Occipital lobe (tissue), 2 donors: ENCODE results near the gene SLC49A3. TPM values are rescaled to one million over a fixed set of nuclear protein-coding genes. Genes with fewer than 3 reads are reported as not detected.
"Not testable (repeated sequence)": the region's sequence is repeated elsewhere in the genome, so short reads cannot be mapped to it uniquely, and the experiment has no call there.

Source experiments
- DNase-seq: peaks from one replicate; lab custom pipeline; 2025; lab: John Stamatoyannopoulos, UW
- total RNA-seq: library from RNA; depleted of rRNA; stranded (reverse); fragments of >200 nt; gene quantifications from one replicate; pipeline ENCODE4 v1.2.3, GENCODE V29; 2014

The SLC49A3 gene
- total RNA-seq, 1 donor from 2014 or later = 0.62 TPM

DNA sequence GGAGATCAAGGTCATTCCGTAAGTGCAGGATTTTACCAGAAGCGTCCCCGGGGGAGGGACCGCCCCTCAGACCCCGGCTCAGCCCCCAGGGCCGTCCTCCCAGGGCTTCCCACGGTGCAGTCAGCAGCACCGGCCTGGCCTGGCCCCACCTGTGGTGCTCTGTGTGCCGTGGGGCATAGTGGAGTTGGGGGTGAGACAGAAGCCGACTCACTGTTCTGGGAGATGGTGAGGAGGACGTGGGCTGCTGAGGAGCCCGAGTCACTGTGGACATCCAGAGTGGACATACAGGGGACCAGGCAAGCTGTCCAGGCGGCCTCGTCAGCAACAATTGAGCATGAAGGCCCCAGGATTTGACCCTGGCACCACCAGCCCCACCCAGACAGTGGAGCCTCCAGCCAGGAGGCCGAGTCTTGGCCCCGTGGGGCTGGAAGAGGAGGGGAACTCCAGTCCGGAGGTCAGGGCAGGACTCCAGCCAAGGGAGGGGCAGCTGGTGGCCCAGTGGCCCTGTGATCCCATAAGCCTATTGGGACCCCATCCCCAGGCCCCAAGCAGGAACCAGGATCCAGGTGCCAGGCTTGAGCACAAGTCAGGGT, 34.0 kb downstream of the SLC49A3 start:
- no peak for DNase-seq

DNA sequence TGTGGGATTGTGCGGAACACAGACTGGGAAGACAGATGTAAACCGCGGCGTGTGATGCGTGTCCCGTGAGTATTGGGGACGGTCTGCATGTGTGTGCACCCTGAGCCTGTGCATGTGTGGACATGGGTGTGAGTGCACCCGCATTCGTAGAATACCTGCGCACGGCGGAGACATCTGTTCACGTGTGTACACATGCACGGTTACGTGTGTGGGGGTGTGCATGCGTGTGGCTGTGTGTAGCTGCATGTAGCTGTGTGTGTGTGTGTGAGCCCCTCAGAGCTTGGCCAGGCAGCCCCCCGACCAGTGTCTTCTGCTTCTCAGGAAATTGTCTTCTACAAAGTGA, 34.5 kb downstream of the SLC49A3 start:
- DNase-seq = no peak

DNA sequence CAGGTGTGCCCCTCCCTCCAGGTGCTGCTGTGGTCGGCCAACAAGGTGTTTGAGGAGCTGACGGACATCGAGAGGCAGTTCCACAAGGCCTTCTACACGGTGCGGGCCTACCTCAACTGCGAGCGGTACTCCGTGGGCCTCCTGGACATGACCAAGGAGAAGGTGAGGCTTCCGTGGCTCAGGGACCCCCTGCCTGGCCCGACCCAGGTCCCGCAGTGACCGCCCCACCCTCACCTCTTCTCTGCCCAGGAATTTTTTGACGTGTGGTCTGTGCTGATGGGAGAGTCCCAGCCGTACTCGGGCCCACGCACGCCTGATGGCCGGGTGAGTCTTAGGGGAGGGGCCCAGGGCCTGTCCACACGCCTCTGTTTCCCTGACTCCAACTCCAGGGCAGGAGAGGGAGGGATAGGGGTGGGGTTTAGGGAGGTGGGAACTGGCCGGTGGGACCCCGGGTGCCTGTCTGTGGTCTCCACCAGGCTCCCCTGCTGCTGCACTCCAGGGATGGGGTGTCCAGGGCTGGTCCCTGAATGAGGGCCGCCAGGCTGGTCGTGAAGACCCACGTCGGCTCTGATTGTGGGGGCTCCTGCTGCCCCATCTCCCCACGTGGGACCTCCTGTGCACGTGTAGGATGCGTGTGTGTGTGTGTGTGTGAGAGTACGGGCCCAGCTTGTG, 35.0 kb downstream of the SLC49A3 start:
- DNase-seq = no peak

DNA sequence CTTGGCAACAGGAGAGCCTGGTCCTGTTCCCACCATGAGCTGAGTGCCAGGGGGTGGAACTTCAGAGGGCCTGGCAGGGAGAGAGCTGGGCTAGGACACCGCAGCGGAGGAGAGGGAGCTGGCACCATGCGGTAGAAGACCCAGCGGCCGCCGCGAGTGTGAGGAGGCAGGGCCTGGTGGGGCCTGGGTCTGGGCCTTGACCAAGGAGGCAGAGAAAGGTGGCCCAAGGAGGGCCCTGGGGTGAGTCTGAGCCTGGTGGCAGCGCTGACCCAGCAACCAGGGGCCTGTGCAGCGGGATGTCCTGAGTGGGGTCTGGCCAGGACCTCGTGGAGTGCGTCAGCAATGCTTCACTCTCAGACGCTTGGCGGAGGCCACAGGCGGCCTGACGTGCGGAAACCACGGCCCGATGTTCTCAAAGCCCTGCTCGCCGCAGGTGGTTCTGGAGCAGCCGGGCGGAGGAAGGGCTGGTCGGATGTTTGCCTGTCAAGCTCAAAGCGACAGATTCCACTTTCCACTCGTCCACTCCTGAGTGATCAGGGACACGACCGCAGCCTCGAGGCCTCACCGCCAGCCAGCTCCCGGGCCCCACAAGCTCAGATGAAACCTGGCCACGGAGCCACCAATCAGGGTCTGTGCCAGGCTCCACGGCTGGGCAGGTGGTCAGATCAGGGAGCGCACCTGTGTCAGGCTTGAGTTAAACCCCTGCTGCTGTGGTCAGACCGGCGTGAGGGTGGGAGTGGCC, 35.7 kb downstream of the SLC49A3 start:
- DNase-seq = no peak

DNA sequence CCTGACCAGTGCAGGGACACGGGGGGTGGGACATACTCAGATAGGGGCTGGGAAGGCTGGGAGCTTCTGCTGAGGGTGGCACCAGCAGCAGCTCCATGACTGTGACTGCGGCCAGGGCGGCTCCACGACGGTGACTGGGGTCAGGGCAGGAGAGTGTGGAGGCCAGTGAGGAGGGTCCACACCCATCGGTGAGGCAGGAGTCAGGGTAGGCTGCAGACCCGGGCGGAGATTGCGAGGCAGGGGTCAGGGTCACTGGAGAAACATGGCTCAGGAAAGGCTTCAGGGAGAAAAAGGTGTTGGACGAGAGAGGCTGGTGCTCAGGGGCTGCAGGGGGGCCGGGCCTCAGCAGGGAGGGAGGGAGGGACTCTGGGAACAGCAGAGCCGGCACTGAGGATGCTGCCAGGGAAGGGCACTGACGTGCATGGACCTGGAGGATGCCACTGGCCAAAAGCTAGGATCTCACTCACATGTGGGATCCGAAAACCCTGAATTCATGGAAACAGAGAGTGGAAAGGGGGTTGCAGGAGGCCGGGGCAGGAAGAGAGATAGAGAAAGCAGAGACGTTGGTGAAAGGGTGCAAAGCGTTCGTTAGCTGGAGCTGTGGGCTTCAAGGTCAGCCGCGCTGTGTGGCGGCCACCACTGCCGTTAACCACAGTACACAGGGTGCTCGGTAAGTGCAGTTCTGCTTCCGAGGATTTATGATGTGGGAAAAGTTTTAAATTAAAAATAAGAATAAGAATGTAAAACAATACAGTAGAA, 36.9 kb downstream of the SLC49A3 start:
- DNase-seq = no peak

DNA sequence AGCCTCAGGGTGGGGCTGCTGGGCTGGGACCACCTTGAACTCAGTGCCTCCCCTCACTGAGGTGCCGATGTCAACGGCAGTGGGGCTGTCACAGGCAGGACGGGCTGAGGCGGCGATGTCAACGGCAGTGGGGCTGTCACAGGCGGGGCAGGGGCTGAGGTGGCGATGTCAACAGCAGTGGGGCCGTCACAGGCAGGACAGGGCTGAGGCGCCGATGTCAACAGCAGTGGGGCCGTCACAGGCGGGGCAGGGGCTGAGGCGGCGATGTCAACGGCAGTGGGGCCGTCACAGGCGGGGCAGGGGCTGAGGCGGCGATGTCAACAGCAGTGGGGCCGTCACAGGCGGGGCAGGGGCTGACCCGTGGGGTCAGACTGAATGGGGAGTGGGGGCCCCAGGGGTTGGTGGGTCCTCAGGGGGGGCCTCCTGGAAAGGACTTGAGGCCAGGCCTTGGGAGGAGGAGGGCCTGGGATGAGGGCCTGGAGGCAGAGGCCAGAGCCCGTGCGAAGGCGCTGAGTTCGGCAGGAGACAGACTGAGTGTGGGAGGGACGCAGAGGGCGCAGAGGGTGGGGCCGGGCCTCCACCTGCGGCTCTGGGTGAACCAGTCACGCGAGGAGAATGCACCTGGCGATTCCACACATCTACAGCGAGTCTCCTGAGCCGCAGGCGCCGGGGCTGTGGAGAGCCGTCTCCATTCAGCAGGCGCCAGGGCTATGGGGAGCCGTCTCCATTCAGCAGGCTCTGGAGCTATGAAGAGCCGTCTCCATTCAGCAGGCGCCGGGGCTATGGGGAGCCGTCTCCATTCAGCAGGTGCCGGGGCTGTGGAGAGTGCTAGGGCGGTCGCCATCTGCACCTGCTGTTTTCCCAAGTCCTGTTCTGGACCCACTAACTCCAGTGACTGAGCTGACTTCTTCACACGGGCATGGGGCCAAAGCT, 37.7 kb downstream of the SLC49A3 start:
- DNase-seq = peak; percentile 42

DNA sequence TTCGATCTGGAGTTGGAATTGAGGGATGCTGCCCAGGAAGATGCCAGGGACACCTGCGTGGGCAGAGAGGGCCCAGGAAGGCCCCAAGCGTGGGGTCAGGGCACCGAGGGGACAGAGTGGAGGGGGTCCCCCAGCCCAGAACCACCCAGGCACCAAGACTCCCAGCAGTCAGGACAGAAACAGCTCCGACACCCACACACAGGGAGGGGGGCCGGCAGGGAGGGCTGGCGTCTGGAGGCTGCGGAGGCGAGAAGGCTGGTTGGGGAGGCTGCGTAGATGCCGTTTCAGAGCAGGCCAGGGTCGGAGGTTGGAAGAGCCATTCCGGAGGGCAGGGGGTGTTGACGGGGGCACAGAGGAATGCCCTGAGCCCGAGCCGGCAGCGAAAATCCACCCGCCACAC, 38.5 kb downstream of the SLC49A3 start:
- DNase-seq = no peak

DNA sequence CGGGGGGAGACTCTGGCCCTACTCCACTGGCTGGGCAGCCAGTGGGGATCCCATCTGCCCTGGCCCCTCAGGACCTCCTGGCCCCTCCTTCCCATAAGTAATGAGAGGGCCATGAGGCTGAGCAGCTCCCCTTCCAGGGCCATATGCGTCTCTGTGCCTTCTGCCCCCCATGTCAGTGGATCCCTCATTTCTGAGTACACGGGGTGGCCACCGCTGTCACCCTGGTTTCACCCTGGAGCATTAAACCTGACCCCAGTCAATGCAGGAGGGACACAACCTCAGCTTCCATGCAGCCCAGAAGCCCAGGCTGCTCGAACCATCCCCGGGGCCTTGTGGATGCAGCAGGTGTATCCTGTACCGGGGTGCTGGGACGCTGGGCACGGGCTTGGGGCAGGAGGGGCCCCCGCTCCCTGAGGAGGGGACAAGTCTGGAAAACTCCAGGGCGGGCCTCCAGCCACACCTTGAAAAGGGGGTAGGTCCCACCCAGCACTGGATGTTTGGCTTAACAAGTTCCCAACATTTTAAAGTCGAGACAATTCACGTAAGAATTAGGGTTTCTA, 39.1 kb downstream of the SLC49A3 start:
- no peak for DNase-seq

DNA sequence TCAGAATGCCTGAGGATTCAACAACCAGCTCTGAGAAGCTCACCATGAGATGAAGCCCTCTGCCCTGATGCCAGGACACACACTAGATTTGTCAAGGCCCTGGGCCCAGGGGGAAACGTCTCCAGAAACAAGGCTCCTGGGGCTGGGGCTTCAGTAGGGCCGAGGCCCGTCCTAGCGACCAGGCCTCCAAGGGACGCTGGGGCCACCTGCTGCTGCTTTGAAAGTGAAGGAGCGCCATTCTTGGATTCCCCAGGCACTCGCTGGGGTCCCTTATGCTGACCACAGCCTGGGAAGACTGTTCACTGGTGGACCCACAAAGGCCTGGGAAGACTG, 39.7 kb downstream of the SLC49A3 start:
- no peak for DNase-seq

DNA sequence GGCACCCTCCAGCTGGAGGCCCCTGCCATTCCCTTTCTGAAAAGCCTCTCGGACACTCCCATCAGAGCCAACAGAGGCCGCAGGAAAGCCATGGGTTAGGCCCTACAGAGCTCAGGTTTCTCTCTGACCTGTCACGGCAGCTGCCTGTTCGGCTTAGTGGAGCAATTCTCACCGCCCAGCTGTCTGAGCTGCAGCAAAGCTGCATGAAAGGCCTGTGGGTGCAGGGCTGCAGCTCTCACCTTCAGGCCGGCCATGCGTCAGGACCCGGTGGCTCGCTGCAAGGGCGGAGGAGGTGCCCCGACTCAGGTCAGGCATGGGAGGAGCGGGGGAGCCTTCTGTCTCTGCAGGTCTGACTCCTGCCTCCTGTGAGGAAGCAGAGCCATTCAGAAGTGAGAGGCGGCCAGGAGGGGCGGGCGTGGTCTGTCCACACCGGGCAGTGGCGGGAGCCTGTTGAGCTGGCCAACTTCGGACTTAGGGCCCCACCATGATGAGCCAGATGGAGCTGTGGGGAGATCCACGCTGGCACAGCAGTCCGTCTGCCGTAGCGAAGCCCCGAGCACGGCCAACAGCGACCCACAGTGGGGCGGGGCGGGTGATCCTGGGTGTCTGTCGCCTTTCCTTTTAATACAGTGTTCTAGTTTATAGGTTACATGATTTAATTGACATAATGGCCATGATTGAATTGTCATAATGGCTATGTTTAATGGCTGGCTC, 40.2 kb downstream of the SLC49A3 start:
- DNase-seq = no peak

DNA sequence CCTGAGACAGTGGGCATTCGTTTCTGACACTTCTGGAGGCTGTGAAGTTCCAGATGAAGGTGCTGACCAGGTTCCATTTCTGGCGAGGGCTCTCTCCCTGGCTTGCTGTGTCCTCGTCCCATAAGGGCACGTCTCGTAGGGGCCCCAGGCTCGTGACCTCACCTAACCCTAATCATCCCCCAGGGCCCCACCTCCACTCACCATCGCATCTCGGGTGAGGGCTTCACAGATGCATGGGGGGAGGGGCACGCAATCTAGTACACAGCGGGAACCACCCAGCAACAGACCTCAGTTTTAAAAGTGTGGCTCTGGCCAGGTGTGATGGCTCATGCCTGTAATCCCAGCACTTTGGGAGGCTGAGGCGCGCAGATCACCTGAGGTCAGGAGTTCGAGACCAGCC, 41.5 kb downstream of the SLC49A3 start:
- no peak for DNase-seq

DNA sequence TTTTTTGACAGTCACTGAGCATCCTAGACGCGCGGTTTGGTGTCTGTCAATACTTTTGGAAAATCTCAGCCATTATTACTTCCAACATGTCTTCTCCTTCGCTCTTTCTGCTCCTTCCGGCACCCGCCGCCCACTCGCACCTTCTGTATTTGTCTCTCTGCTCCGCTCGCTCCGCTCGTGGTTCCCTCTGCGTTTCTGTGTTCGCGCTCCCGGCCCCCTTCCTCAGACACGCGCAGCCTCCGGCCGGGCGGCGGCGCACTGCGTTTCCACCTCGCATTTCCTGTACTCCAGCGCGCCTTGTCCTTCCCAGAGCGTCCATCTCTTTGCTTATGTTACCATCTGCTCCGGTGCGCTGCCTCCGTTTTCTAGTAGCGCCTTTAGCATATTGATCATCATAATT, 42.5 kb downstream of the SLC49A3 start:
- DNase-seq = no peak

DNA sequence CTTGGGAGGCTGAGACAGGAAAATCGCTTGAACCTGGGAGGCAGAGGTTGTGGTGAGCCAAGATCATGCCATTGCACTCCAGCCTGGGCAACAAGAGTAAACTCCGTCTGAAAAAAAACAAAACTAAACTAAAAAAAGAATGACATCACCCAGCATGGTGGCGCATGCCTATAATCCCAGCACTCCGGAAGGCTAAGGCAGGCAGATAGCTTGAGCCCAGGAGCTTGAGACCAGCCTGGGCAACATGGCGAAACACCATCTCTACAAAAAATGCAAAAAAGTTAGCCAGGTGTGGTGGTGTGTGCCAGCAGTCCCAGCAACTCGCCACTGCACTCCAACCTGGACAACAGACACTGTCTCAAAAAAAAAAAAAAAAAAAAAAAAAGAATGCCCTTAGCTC, 46.6 kb downstream of the SLC49A3 start:
- DNase-seq = not testable (repeated sequence)

DNA sequence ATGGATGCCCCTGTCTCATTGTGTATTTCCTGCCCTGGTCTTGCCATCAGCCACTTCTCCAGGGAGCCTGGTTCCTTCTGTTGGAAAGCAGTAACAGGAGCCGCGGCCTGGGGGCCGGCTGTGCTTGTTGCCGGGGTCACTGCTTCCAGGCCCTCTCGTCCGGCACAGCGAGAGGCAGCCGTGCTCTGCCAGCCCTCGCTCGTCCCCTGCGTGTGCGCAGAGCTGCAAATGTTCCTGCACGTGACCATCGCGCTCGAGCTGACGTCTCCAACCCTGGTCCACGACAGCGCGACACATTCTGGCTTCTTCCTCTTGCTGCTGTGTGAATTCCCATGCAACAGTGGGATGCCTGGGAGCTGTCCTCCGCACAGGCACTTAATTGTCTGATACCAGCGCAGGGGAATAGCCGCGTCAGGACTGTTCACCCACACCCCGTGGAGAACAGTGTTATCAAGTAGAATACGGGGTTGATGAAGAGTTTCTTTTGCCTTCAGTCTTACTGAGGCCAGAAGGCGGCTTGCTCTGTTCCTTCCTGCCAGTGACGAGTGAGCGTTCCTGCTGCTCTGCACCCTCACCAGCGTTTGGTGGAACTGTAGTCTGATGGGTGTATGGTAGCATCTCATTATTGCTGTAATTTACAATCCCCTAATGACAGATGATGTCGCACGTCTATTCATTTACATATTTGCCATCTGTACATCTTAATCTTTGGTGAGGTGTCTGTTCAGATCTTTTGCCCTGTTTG, 51.2 kb downstream of the SLC49A3 start:
- no peak for DNase-seq

DNA sequence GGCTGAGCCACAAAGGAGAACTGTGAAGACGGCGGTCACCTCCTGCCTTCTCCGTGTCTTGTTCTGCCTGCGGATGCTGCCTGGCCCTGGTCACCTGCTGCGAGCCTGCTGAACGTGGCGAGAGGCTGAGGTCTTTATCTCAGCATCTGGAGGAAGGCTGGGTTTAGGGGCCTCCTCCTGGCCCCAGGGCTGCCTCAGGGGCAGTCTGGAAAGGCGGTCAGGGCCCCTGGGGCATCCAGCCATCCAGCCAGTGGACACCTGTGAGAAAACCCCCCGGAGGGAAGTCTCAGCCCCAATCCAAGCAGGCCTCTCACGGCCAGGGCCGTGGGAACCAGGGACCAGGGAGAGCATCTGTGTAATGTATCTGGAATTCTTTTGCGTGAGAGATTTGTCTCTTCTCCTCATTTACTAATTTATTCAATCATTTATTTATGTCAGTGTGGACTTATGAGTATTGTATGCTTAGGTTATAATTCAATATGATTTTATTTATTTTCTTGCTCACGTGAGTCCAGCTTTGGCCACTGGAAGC, 52.3 kb downstream of the SLC49A3 start:
- DNase-seq = no peak

DNA sequence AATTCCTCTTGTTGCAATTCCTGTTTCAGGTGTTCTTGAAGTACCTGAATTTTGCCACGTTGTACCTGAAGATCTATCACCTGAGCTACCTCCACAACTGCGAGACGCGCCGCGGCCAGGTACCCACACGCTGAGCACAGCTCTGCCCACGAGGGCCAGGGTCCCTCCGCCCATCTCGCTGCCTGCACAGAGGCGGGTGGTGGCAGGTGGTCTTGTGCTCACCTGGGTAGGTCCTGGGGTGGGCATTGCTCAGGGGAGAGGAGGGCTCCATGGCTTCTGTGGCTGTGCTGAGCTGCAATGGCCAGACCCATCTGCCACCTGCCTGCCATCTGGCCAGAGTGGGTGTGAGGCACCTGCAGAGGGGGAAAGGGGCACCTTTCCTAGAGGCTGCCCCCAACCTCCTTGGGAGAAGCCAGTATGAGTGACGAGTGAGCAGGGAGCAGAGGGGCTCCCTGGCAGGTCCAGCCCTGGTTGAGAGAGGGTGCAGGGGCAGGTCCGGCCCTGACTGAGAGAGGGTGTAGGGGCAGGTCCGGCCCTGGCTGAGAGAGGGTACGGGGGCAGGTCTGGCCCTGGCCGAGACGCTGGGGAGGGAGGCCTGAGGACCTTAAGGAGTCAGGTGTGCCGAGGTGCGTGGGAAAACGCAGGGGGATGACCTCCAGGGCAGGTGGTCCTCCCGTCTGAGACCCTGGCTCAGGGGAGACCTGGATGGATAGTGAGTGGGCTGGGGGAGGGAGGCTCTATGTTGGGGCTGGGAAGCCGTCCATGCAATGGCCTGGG, 52.9 kb downstream of the SLC49A3 start:
- no peak for DNase-seq

DNA sequence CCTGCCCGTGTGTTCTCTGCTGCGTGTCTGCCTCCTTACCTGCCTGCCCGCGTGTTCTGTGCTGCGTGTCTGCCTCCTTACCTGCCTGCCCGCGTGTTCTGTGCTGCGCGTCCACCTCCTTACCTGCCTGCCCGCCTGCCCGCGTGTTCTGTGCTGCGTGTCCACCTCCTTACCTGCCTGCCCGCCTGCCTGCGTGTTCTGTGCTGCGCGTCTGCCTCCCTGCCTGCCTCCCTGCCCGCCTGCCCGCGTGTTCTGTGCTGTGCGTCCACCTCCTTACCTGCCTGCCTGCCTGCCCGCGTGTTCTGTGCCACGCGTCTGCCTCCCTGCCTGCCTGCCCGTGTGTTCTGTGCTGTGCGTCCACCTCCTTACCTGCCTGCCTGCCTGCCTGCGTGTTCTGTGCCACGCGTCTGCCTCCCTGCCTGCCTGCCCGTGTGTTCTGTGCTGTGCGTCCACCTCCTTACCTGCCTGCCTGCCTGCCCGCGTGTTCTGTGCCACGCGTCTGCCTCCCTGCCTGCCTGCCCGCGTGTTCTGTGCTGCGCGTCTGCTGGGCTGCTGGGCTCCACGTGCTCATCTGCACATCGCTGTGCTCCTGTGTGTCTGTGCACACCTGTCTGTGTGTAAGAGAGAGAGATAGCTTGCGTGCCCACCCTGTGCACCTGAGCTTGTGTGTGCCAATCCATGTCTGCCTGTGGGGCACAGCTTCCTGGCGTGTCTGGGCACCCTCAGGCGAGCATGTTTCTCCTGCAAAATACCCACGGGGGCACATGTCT, 53.7 kb downstream of the SLC49A3 start:
- not testable (repeated sequence) for DNase-seq

DNA sequence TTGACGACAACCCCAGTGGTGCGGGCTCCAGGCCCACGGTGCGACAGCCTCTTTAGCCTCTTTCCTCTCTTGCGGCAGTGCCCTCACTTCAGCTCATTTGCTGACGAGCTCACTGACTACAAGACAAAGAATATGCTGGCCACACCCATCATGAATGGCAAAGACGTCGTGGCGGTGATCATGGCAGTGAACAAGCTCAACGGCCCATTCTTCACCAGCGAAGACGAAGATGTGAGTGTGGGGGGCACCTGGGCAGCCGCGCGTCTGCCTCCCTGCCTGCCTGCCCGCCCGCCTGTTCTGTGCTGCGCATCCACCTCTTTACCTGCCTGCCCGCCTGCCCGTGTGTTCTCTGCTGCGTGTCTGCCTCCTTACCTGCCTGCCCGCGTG, 54.4 kb downstream of the SLC49A3 start:
- DNase-seq = no peak
